Measurements from ENCODE around the gene RHAG. TPM values are rescaled to one million over a fixed set of nuclear protein-coding genes. Genes with fewer than 3 reads are reported as not detected.

Gene RHAG
- total and polyA plus RNA-seq, 2 experiments from 2014 or later, result not detected

Other genes with a start within 250 kb of the RHAG start
- gene MMUT, start 173.6 kb downstream of the RHAG start, total RNA-seq (2014; rRNA removed; shearing (Covaris generic)), result 9.4 and 12.4 TPM in 2 replicates
- 8.7 and 9.1 TPM in 2 replicates for gene MMUT, start 173.6 kb downstream of the RHAG start, polyA plus RNA-seq (2016; fragmentation: Nextera tagmentation; extraction: Ambion mirVana)
- 17.6 and 20.2 TPM in 2 replicates for gene CENPQ, start 173.5 kb downstream of the RHAG start, total RNA-seq (2014; rRNA removed; shearing (Covaris generic))
- gene CENPQ, start 173.5 kb downstream of the RHAG start, polyA plus RNA-seq (2016; fragmentation: Nextera tagmentation; extraction: Ambion mirVana), result 39.6 and 41.5 TPM in 2 replicates
- not detected in 2 replicates for gene GLYATL3, start 136.9 kb downstream of the RHAG start, total RNA-seq (2014; rRNA removed; shearing (Covaris generic))
- not detected in 2 replicates for gene GLYATL3, start 136.9 kb downstream of the RHAG start, polyA plus RNA-seq (2016; fragmentation: Nextera tagmentation; extraction: Ambion mirVana)
- gene C6orf141, start 86.2 kb downstream of the RHAG start, total RNA-seq (2014; rRNA removed; shearing (Covaris generic)), result 4.0 and 5.2 TPM in 2 replicates
- gene C6orf141, start 86.2 kb downstream of the RHAG start, polyA plus RNA-seq (2016; fragmentation: Nextera tagmentation; extraction: Ambion mirVana), result 6.4 and 7.2 TPM in 2 replicates
- 0.50 and 0.63 TPM in 2 replicates for gene CRISP2, start 76.7 kb upstream of the RHAG start, total RNA-seq (2014; rRNA removed; shearing (Covaris generic))
- gene CRISP2, start 76.7 kb upstream of the RHAG start, polyA plus RNA-seq (2016; fragmentation: Nextera tagmentation; extraction: Ambion mirVana), result 1.1 and 1.2 TPM in 2 replicates
- gene CRISP3, start 107.5 kb upstream of the RHAG start, total RNA-seq (2014; rRNA removed; shearing (Covaris generic)), result not detected in 2 replicates
- not detected in 2 replicates for gene CRISP3, start 107.5 kb upstream of the RHAG start, polyA plus RNA-seq (2016; fragmentation: Nextera tagmentation; extraction: Ambion mirVana)
- not detected in 2 replicates for gene PGK2, start 150.4 kb upstream of the RHAG start, total RNA-seq (2014; rRNA removed; shearing (Covaris generic))
- not detected in 2 replicates for gene PGK2, start 150.4 kb upstream of the RHAG start, polyA plus RNA-seq (2016; fragmentation: Nextera tagmentation; extraction: Ambion mirVana)
- gene CRISP1, start 229.7 kb upstream of the RHAG start, total RNA-seq (2014; rRNA removed; shearing (Covaris generic)), result not detected in 2 replicates
- not detected in 2 replicates for gene CRISP1, start 229.7 kb upstream of the RHAG start, polyA plus RNA-seq (2016; fragmentation: Nextera tagmentation; extraction: Ambion mirVana)

All from GM23338 (cell line).